Medulla oblongata (tissue), 1 donor: Measurements from ENCODE around the gene PTK7.

Experiments
- DNase-seq: peaks from one replicate; pipeline ENCODE4 v3.0.0-alpha.2; 2015; ENCODE audit errors: extremely low spot score

PTK7 gene

DNA sequence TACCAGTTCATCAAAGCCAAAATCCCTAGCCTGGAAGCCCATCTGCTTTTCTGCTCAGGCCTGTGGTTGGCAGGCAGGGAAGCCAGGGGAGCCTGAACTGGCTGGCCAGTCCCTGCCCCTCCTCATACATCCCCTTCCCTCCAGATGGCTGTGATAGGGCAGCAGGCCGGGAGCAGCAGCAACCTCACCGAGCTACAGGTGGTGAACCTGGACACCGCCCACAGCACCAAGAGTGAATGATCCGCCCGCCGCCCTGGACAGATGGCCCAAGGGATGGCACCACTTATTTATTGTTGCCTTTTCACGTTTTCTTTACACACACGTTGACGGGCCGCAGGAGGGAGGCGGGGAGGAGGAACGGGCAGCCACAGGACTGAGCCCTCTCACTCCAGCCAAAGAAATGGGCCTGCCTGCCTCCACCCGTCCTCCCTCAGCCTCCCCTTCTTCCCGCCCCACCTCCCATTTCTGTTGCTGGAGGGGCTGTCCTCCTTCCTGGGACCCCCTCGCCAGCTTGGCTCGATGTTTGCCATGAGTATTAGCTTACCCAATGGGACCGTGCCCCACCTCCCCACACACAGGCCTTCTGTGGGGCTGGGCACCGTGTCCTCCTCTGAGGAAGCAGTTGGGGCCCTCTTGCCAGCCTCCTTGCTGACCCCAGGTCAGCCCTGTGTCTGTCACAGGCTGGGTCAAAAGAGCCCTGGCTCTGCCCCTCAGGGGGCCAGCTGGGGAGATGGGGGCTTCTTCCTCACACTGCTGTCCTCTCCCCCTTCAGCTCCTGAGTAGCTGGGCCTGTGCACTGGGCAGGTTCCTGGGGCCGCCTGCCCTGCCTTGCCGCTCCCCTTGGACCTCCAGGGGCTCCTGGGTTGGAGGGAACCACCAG, 103.1 kb downstream of the PTK7 start:
- DNase-seq = no peak

GRCh38 chr6:43180058-43180457, 103.9 kb downstream of the PTK7 start:
- DNase-seq = no peak

DNA sequence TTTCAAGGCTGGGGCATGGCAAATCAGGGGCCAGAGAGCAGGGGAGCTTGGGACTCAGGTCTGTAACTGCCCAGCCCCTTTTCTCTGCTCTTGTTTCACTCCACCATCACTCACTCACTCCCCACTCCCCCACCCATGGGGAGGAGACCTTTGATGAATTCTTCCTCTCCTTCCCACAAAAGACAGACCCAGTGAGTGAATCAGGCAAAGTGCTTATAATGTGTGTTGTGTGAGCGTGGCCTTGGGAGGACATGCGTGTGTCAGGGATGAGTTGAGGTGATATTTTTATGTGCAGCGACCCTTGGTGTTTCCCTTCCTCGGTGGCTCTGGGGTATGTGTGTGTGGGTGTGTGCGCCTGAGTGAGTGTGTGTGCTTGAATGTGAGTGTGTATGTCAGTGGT, 104.9 kb downstream of the PTK7 start:
- no peak for DNase-seq

DNA sequence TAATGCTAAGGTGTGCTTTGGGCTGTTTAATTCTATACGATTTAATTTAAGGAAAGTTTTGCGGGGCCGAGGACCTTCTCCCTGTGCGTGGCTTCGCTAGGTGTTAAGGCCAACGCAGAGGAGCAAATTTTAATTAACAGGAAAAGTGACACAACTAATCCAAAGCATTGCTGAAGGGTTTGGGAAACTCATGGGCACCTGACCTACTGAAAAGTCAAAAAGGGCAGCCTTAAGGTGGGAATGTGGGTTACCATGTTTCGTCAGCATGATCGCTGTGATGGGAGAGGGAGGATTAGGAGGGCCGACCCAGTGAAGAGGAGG, 105.5 kb downstream of the PTK7 start:
- no peak for DNase-seq

GRCh38 chr6:43181942-43182860, 106.1 kb downstream of the PTK7 start, which contains the start of gene CUL9:
CUL9 (plus strand) TSS chr6:43182196; CDS start chr6:43184311, 2,115 bp downstream.
- DNase-seq = peak; percentile 87

DNA sequence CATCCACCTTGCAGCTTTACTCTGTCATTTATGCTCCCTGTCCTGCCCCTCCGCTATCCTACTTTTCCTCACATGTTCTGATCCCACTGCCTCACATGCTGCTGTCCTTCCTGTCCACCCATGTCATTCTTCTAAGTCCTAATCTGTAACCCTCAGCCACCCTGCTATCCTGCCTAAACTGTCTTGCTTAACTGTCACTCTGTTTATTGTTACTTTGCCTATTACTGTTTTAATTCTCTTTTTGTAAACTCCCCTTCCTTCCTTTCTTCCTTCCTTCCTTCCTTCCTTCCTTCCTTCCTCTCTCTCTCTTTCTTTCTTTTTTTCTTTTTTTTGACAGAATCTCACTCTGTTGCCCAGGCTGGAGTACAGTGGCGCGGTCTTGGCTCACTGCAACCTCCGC, 107.3 kb downstream of the PTK7 start:
- DNase-seq = no peak

- DNase-seq = no peak
Measured at GRCh38 chr6:43184268-43184985, 108.3 kb downstream of the PTK7 start.

- no peak for DNase-seq
Measured at GRCh38 chr6:43185391-43185985, 109.4 kb downstream of the PTK7 start.

- no peak for DNase-seq
Measured at GRCh38 chr6:43186019-43186418, 109.9 kb downstream of the PTK7 start.

DNA sequence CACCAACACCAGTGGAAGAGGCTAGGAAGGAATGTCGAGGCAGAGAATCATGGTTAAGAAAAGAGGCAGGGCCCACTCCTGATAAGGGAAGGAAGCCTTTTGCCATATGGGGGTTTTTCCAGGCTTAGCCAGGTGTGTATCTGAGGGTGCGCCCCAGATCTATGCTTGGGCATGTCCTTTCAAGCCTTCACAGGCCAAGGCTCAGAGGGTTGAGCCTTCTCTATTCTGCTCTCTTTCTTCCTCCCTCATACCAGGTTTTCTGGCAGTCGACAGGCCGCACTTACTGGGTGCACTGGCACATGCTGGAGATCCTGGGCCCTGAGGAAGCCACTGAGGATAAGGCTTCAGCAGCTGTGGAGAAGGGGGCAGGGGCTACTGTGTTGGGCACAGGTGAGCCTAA, 110.6 kb downstream of the PTK7 start:
- DNase-seq = no peak

DNA sequence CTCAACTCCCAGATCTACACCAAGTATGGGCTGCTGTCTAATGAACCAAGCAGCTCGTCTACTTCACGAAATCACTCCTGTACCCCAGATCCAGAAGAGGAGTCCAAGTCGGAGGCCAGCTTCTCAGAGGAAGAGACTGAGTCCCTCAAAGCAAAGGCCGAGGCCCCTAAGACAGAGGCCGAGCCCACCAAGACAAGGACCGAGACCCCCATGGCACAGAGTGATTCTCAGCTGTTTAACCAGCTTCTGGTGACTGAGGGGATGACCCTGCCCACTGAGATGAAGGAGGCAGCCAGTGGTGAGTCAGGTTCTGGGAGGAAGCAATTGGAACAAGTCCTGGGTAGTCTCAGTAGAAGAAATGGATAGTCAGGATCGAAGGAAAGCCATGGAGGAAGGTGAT, 111.7 kb downstream of the PTK7 start:
- DNase-seq = no peak

GRCh38 chr6:43188426-43188825, 112.3 kb downstream of the PTK7 start:
- no peak for DNase-seq

DNA sequence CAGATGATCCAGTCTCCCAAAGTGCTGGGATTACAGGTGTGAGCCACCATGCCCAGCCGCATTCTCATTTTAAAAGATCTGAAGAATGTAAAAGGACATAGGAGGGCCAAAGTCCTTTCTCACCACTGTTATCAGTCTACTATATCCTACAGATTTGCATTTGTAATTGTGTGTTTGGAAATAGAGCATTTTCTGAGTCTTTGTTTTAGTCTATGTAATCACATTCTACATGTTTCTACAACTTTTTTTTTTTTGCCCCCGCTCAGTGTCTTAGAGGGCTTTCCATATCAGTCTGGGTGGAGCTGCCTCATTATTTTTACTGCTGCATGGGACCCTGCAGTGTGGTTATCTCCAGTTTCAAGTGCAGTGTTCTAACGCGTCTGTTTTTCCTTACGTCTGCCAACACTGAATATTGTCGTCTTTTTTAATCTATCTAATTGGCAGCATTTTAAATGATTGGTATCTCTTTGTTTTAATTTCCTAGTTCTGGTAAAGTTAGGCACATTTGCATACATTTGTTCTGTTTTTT, 113.7 kb downstream of the PTK7 start:
- no peak for DNase-seq

- DNase-seq = no peak
Measured at GRCh38 chr6:43192911-43193310, 116.8 kb downstream of the PTK7 start.

DNA sequence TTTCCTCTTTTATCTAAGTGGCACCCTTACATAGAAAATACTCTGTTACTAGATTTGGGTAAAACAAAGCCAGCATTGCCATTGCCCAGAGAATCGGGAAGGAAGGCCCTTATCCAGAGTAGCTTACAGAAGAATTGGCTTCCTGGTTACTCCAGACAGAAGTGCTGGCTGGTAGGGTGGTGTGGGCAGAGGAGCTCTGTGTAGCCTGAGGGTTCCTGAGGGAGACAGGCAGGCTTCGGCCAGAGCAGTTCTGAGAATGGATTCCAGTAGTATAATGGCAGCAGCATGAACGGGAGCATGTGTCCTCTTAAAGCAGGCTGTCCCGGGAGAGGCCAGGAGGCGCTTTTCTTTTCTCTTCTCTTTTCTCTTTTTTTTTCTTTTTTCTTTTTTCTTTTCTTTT, 117.8 kb downstream of the PTK7 start:
- DNase-seq = no peak

- DNase-seq = no peak
Measured at GRCh38 chr6:43196337-43196736, 120.2 kb downstream of the PTK7 start.

GRCh38 chr6:43199912-43200311, 123.8 kb downstream of the PTK7 start:
- no peak for DNase-seq

- no peak for DNase-seq
Measured at GRCh38 chr6:43200541-43200940, 124.4 kb downstream of the PTK7 start.

- no peak for DNase-seq
Measured at GRCh38 chr6:43202451-43202850, 126.3 kb downstream of the PTK7 start.

- DNase-seq = no peak
Measured at GRCh38 chr6:43203029-43203717, 127.1 kb downstream of the PTK7 start.

- no peak for DNase-seq
Measured at GRCh38 chr6:43203718-43204095, 127.6 kb downstream of the PTK7 start.
